Thyroid gland (tissue), 4 donors: ENCODE data around the gene SEC14L3.

Source experiments
- POLR2A ChIP-seq, 2 donors: fragments of 450-650 bp; IDR thresholded peaks; one replicate each; pipeline ENCODE4 v1.6.1; 2017; ENCODE audit warnings: antibody characterized with exemption in 2 of 2, mild to moderate bottlenecking in 2 of 2, moderate library complexity in 1 of 2
- TF ChIP-seq, protein P1 (sequence below), 6 experiments: fragments of 200-600 bp in 3 of 6; fragments of 450-650 bp in 3 of 6; sonication (generic) in 3 of 6; IDR thresholded peaks; one replicate each; pipeline ENCODE4 v1.5.1; 2016 to 2019; ENCODE audit warnings: antibody characterized with exemption in 6 of 6, mild to moderate bottlenecking in 2 of 6, inconsistent platforms in 1 of 6, moderate library complexity in 1 of 6

DNA sequence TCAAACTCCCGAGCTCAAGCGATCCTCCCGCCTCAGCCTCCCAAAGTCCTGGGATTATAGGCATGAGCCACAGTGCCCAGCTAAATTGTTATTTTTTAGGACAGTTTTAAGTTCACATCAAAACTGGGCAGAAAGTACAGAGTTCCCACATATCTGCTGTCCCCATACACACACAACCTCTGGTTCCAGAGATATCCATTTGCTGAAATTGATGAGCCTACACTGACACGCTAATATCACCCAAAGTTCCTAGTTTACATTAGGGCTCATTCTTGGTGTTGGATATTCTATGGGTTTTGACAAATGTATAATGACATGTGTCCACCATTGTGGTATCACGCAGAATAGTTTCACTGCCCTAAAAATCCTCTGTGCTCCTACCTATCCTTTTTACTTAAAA, 36.4 kb upstream of the SEC14L3 start:
- TF ChIP-seq, protein P1, sequence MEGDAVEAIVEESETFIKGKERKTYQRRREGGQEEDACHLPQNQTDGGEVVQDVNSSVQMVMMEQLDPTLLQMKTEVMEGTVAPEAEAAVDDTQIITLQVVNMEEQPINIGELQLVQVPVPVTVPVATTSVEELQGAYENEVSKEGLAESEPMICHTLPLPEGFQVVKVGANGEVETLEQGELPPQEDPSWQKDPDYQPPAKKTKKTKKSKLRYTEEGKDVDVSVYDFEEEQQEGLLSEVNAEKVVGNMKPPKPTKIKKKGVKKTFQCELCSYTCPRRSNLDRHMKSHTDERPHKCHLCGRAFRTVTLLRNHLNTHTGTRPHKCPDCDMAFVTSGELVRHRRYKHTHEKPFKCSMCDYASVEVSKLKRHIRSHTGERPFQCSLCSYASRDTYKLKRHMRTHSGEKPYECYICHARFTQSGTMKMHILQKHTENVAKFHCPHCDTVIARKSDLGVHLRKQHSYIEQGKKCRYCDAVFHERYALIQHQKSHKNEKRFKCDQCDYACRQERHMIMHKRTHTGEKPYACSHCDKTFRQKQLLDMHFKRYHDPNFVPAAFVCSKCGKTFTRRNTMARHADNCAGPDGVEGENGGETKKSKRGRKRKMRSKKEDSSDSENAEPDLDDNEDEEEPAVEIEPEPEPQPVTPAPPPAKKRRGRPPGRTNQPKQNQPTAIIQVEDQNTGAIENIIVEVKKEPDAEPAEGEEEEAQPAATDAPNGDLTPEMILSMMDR (IDR thresholded peaks at IDR 0.05): no peak
- no peak for TF ChIP-seq POLR2A (IDR thresholded peaks at IDR 0.05)
